Vagina (tissue), 2 donors: Measurements from ENCODE around the gene SF3B4.

Experiments
- CTCF ChIP-seq, 3 experiments: fragments of 450-650 bp in 2 of 3; fragments of 200-600 bp in 1 of 3; sonication (generic) in 1 of 3; IDR thresholded peaks; one replicate each; pipeline ENCODE4 v1.5.1; 2017 to 2019; ENCODE audit warnings: antibody characterized with exemption in 3 of 3, mild to moderate bottlenecking in 2 of 3, moderate library complexity in 2 of 3
- POLR2A ChIP-seq, 2 donors: fragments of 450-650 bp; IDR thresholded peaks; one replicate each; pipeline ENCODE4 v1.6.1; 2017; ENCODE audit warnings: antibody characterized with exemption in 2 of 2, mild to moderate bottlenecking in 2 of 2, moderate library complexity in 2 of 2

DNA sequence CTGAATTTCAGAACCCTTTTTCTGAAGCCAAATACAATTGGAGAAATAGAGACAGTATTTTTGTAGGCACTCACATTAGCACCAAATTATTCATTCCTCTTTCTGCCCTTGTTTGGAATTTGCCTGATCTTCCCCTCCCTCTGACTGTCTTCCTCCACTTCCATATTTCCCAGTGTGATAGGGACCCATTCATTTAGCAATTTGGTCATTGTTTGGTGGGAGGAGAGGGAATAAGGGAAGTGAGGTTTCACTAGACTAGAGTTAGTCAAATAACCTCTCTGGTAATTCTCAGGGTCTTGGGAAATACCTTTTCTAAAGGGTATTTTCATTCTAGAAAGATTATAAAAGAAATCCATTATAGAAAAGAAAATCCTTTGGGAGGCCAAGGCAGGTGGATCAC lies 40.0 kb upstream of the SF3B4 start:
- no peak for TF ChIP-seq CTCF (IDR thresholded peaks at IDR 0.05)
- no peak for TF ChIP-seq POLR2A (IDR thresholded peaks at IDR 0.05)
